ENCODE data around the gene PRKG1. TPM values are rescaled to one million over a fixed set of nuclear protein-coding genes. Genes with fewer than 3 reads are reported as not detected.

Gene PRKG1
- total RNA-seq, 2 donors from 2014 or later = 94.5 to 96.0 TPM

GRCh38 chr10:51488766-51489408, 414.6 kb downstream of the PRKG1 start:
- intact Hi-C loops (cut with DNase I) = no loop called here
- DNase-seq (ENCODE audit: low spot score) = no peak

- intact Hi-C loops (cut with DNase I) = no loop called here
- DNase-seq (ENCODE audit: low spot score) = no peak
Measured at GRCh38 chr10:51498424-51498823, 424.1 kb downstream of the PRKG1 start.

- intact Hi-C loops (cut with DNase I) = no loop called here
- DNase-seq (ENCODE audit: low spot score) = no peak
Measured at GRCh38 chr10:51501396-51501795, 427.1 kb downstream of the PRKG1 start.

- intact Hi-C loops (cut with DNase I) = no loop called here
Measured at GRCh38 chr10:51502124-51502523, 427.8 kb downstream of the PRKG1 start.

GRCh38 chr10:51503378-51503777, 429.1 kb downstream of the PRKG1 start:
- intact Hi-C loops (cut with DNase I) = no loop called here
- no peak for DNase-seq (ENCODE audit: low spot score)

More at GRCh38 chr10:51502124-51502523, 427.8 kb downstream of the PRKG1 start:
- DNase-seq (ENCODE audit: low spot score) = no peak

- no peak for DNase-seq (ENCODE audit: low spot score)
- intact Hi-C loops (cut with DNase I) = no loop called here
Measured at GRCh38 chr10:51507476-51507875, 433.2 kb downstream of the PRKG1 start.

- intact Hi-C loops (cut with DNase I) = no loop called here
- DNase-seq (ENCODE audit: low spot score) = no peak
Measured at GRCh38 chr10:51508156-51508555, 433.9 kb downstream of the PRKG1 start.

- intact Hi-C loops (cut with DNase I) = no loop called here
- DNase-seq (ENCODE audit: low spot score) = no peak
Measured at GRCh38 chr10:51510231-51510630, 435.9 kb downstream of the PRKG1 start.

GRCh38 chr10:51521605-51522004, 447.3 kb downstream of the PRKG1 start:
- intact Hi-C loops (cut with DNase I) = no loop called here
- DNase-seq (ENCODE audit: low spot score) = no peak

- no peak for DNase-seq (ENCODE audit: low spot score)
- intact Hi-C loops (cut with DNase I) = no loop called here
Measured at GRCh38 chr10:51522858-51523257, 448.6 kb downstream of the PRKG1 start.

GRCh38 chr10:51523440-51523839, 449.2 kb downstream of the PRKG1 start:
- intact Hi-C loops (cut with DNase I) = no loop called here
- no peak for DNase-seq (ENCODE audit: low spot score)

- DNase-seq (ENCODE audit: low spot score) = no peak
- intact Hi-C loops (cut with DNase I) = no loop called here
Measured at GRCh38 chr10:51524041-51524440, 449.8 kb downstream of the PRKG1 start.

- intact Hi-C loops (cut with DNase I) = no loop called here
- DNase-seq (ENCODE audit: low spot score) = no peak
Measured at GRCh38 chr10:51527522-51528219, 453.4 kb downstream of the PRKG1 start.

GRCh38 chr10:51528527-51528926, 454.2 kb downstream of the PRKG1 start:
- DNase-seq (ENCODE audit: low spot score) = no peak
- intact Hi-C loops (cut with DNase I) = no loop called here

GRCh38 chr10:51530541-51530940, 456.3 kb downstream of the PRKG1 start:
- DNase-seq (ENCODE audit: low spot score) = no peak
- intact Hi-C loops (cut with DNase I) = no loop called here

- DNase-seq (ENCODE audit: low spot score) = no peak
- intact Hi-C loops (cut with DNase I) = no loop called here
Measured at GRCh38 chr10:51532044-51532443, 457.8 kb downstream of the PRKG1 start.

- DNase-seq (ENCODE audit: low spot score) = no peak
- intact Hi-C loops (cut with DNase I) = no loop called here
Measured at GRCh38 chr10:51542853-51543252, 468.6 kb downstream of the PRKG1 start.

GRCh38 chr10:51544933-51545332, 470.6 kb downstream of the PRKG1 start:
- no peak for DNase-seq (ENCODE audit: low spot score)
- intact Hi-C loops (cut with DNase I) = no loop called here

- DNase-seq (ENCODE audit: low spot score) = no peak
- intact Hi-C loops (cut with DNase I) = no loop called here
Measured at GRCh38 chr10:51547941-51548340, 473.7 kb downstream of the PRKG1 start.

- DNase-seq (ENCODE audit: low spot score) = no peak
- intact Hi-C loops (cut with DNase I) = no loop called here
Measured at GRCh38 chr10:51552879-51553278, 478.6 kb downstream of the PRKG1 start.

- no peak for DNase-seq (ENCODE audit: low spot score)
- intact Hi-C loops (cut with DNase I) = no loop called here
Measured at GRCh38 chr10:51564896-51565510, 490.7 kb downstream of the PRKG1 start.

Measured in posterior vena cava (tissue), 2 donors.